Stimulated activated CD4-positive, alpha-beta T cell treated with anti-CD3 and anti-CD28 coated beads, TNF-alpha, amount 100 ng/mL, for 1 hour (primary cell): Measurements from ENCODE around the gene ATMIN.

Source experiments
- DNase-seq, 3 donors: peaks; one replicate each; pipeline ENCODE4 v3.0.0-alpha.2; 2020; ENCODE audit warnings: low read depth in 3 of 3, low spot score in 1 of 3

The ATMIN gene

GRCh38 chr16:81004646-81005353, 30.8 kb upstream of the ATMIN start:
- DNase-seq = no peak

- no peak for DNase-seq
These were observed 30.0 kb upstream of the ATMIN start for GRCh38 chr16:81005610-81006161.

GRCh38 chr16:81006211-81006812, 29.3 kb upstream of the ATMIN start:
- DNase-seq = peak; percentile 24 to 45 (median 25)

- DNase-seq = peak; percentile 93 to 94 (median 93)
These were observed 28.6 kb upstream of the ATMIN start, which contains the start of the genes CENPN and CMC2 for GRCh38 chr16:81006813-81007695. Gene CENPN, plus strand, starts transcription at chr16:81007214. Its CDS starts 4,726 bp downstream, at chr16:81011940. Gene CMC2, minus strand, starts transcription at chr16:81006885. Its CDS starts 9,491 bp downstream, at chr16:80997394.

GRCh38 chr16:81008505-81008789, 27.2 kb upstream of the ATMIN start:
- no peak for DNase-seq

- DNase-seq = no peak
These were observed 22.7 kb upstream of the ATMIN start for GRCh38 chr16:81012974-81013373.

GRCh38 chr16:81014672-81015071, 21.0 kb upstream of the ATMIN start:
- DNase-seq = no peak

- no peak for DNase-seq
These were observed 17.1 kb upstream of the ATMIN start for GRCh38 chr16:81018496-81018895.

- DNase-seq = no peak
These were observed 9.2 kb upstream of the ATMIN start for GRCh38 chr16:81026429-81026828.

- DNase-seq = no peak
These were observed 5.6 kb upstream of the ATMIN start for GRCh38 chr16:81029930-81030604.

- peak in 2 of 3 donors; percentile 3 to 10 for DNase-seq
These were observed 521 bp downstream of the ATMIN start for GRCh38 chr16:81035975-81036750.

- no peak for DNase-seq
These were observed 1.2 kb downstream of the ATMIN start for GRCh38 chr16:81036751-81037350.

- DNase-seq = no peak
These were observed 4.5 kb downstream of the ATMIN start for GRCh38 chr16:81040131-81040530.

- no peak for DNase-seq
These were observed 5.2 kb downstream of the ATMIN start for GRCh38 chr16:81040842-81041241.

- no peak for DNase-seq
These were observed 6.1 kb downstream of the ATMIN start for GRCh38 chr16:81041696-81042095.

GRCh38 chr16:81042821-81043220, 7.2 kb downstream of the ATMIN start:
- no peak for DNase-seq

- no peak for DNase-seq
These were observed 18.1 kb downstream of the ATMIN start for GRCh38 chr16:81053761-81054160.

- DNase-seq = no peak
These were observed 25.1 kb downstream of the ATMIN start for GRCh38 chr16:81060576-81061306.

GRCh38 chr16:81061307-81061640, 25.6 kb downstream of the ATMIN start:
- DNase-seq = no peak
